A673 (cell line): ENCODE data around the gene ADAM20. TPM values are rescaled to one million over a fixed set of nuclear protein-coding genes. Genes with fewer than 3 reads are reported as not detected.
"Not testable (repeated sequence)": the region's sequence is repeated elsewhere in the genome, so short reads cannot be mapped to it uniquely, and the experiment has no call there.

ENCODE experiments used
- BruUV-seq: library from RNA; stranded (reverse); fragments of 400-500 nt; replicated peaks from 2 replicates; lab custom pipeline; 2021; lab: Mats Ljungman, UMichigan
- CTCF ChIA-PET: fragments of 300-600 bp; sonication (Branson Sonifier 250); formaldehyde crosslinking; loops from one replicate; lab custom pipeline; 2022; ENCODE audit warnings: antibody characterized with exemption; lab: Charles Lee
- POLR2A ChIA-PET: fragments of 300-600 bp; sonication (Branson Sonifier 250); formaldehyde crosslinking; loops from one replicate; lab custom pipeline; 2022; ENCODE audit warnings: antibody characterized with exemption; ENCODE audit not compliant: low non-redundant PET; lab: Charles Lee
- DNase-seq: peaks from one replicate; pipeline ENCODE4 v3.0.0-alpha.2; 2015; ENCODE audit warnings: low spot score
- H3K27ac ChIP-seq: fragments of 200-600 bp; sonication (generic); 2 replicates; pipeline ENCODE4 v1.5.1; 2016; ENCODE audit warnings: mixed run types, low read depth, mild to moderate bottlenecking, mixed read lengths, antibody characterized with exemption, low read length; ENCODE audit not compliant: poor library complexity, severe bottlenecking
- H3K27me3 ChIP-seq: fragments of 200-600 bp; sonication (generic); replicated peaks from 2 replicates; pipeline ENCODE4 v1.6.1; 2017; ENCODE audit warnings: mixed run types, low read depth, mild to moderate bottlenecking, mixed read lengths, antibody characterized with exemption, low read length; ENCODE audit not compliant: insufficient read depth, poor library complexity
- H3K36me3 ChIP-seq: fragments of 200-600 bp; sonication (generic); 2 replicates; pipeline ENCODE4 v1.6.1; 2016; ENCODE audit warnings: mixed run types, mild to moderate bottlenecking, mixed read lengths, antibody characterized with exemption, low read length; ENCODE audit not compliant: insufficient read depth, poor library complexity, severe bottlenecking
- H3K4me1 ChIP-seq: fragments of 200-600 bp; sonication (generic); 2 replicates; pipeline ENCODE4 v1.6.1; 2017; ENCODE audit warnings: mixed run types, mild to moderate bottlenecking, mixed read lengths, antibody characterized with exemption, low read length; ENCODE audit not compliant: insufficient read depth, poor library complexity, severe bottlenecking
- H3K4me3 ChIP-seq: fragments of 200-600 bp; sonication (generic); 2 replicates; pipeline ENCODE4 v1.5.1; 2016; ENCODE audit warnings: low read depth, mixed run types, mild to moderate bottlenecking, mixed read lengths, low read length; ENCODE audit not compliant: poor library complexity, severe bottlenecking
- H3K9me3 ChIP-seq: fragments of 200-600 bp; sonication (generic); 2 replicates; pipeline ENCODE4 v1.6.1; 2016; ENCODE audit warnings: mixed run types, low read depth, mild to moderate bottlenecking, mixed read lengths, antibody characterized with exemption, low read length; ENCODE audit not compliant: poor library complexity, severe bottlenecking
- EZH2 ChIP-seq: fragments of 200-600 bp; sonication (generic); IDR thresholded peaks from 2 replicates; pipeline ENCODE4 v1.6.1; 2017; ENCODE audit warnings: borderline replicate concordance, low read depth, mild to moderate bottlenecking, mixed read lengths, antibody characterized with exemption, low read length; ENCODE audit not compliant: poor library complexity, severe bottlenecking
- intact Hi-C: fragments of 100-400 bp; cut with micrococcal nuclease; formaldehyde crosslinking; loops from one replicate; pipeline ENCODE4 v1.10.0; 2022; ENCODE audit not compliant: unreplicated experiment
- total RNA-seq: library from RNA; stranded (reverse); gene quantifications from 2 replicates; pipeline ENCODE4 v1.2.3, GENCODE V29; 2021
- TF ChIP-seq, protein P1 (sequence below): fragments of 300-800, 200-600 bp; sonication (generic); conservative IDR thresholded peaks from 2 replicates; pipeline ENCODE4 v1.5.1; 2017; ENCODE audit warnings: low read depth, mild to moderate bottlenecking, antibody characterized with exemption, low read length, moderate library complexity, mixed read lengths

Gene ADAM20
- total RNA-seq, 1 experiment from 2014 or later = 0.30 TPM

DNA sequence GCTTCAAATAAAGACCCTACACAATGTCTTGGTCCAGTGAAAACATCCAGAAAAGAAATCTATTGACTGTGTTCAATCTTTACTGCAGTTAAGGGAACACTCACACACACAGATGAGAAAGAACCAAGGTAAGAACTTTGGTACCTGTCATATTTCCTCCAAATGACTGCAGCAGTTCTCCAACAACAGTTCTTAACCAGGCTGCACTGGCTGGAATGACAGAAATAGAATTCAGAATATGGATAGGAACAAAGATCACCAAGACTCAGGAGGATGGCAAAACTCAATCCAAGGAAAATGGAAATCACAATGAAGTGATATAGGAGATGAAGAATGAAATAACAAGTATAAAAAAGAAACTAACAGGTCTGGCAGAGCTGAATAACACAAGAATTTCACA, 36.6 kb downstream of the ADAM20 start:
- ChIA-PET POLR2A (no interaction called here), CTCF (no interaction called here)
- Histone ChIP-seq H3K27ac (no peak overlapping the region), H3K4me1 (no peaks in the 10 kb centered on the region), H3K36me3 (no peaks in the 10 kb centered on the region), H3K9me3 (no peaks in the 10 kb centered on the region), H3K4me3 (no peak overlapping the region), H3K27me3 (no peaks in the 10 kb centered on the region)
- no peak for DNase-seq
- intact Hi-C loops = no loop called here
- no peak for TF ChIP-seq EZH2
- TF ChIP-seq, protein P1, sequence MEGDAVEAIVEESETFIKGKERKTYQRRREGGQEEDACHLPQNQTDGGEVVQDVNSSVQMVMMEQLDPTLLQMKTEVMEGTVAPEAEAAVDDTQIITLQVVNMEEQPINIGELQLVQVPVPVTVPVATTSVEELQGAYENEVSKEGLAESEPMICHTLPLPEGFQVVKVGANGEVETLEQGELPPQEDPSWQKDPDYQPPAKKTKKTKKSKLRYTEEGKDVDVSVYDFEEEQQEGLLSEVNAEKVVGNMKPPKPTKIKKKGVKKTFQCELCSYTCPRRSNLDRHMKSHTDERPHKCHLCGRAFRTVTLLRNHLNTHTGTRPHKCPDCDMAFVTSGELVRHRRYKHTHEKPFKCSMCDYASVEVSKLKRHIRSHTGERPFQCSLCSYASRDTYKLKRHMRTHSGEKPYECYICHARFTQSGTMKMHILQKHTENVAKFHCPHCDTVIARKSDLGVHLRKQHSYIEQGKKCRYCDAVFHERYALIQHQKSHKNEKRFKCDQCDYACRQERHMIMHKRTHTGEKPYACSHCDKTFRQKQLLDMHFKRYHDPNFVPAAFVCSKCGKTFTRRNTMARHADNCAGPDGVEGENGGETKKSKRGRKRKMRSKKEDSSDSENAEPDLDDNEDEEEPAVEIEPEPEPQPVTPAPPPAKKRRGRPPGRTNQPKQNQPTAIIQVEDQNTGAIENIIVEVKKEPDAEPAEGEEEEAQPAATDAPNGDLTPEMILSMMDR = no peak
- BruUV-seq = no TSS peak

DNA sequence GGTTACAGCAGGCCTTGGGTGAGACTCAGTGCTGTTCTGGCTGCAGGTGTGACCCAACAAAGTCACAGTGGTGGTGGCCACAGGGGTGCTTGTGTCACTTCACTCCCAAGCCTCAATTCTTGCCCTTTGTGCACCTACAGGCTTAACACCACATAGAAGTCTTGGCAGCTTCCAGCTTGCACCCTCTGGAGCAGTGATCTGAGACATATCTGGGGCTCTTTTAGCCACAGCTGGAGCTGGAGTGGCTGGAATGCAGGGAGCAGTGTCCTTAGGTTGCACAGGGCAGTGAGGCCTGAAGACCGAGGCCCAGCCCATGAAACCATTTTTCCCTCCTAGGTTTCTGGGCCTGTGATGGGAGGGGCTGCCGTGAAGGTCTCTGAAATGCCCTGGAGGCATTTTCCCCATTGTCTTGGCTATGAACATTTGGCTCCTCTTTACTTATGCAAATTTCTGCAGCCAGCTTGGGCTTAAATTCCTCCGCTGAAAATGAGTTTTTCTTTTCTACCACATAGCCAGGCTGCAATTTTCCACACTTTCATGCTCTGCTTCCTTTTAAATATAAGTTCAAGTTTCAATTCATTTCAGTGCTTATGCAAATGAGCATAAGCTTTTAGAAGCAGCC, 45.1 kb downstream of the ADAM20 start:
- no TSS peak for BruUV-seq
- intact Hi-C loops = no loop called here
- peak; percentile 25 for DNase-seq
- no peak for TF ChIP-seq EZH2
- Histone ChIP-seq H3K4me1 (no peaks in the 10 kb centered on the region), H3K4me3 (no peak overlapping the region), H3K36me3 (no peaks in the 10 kb centered on the region), H3K27ac (no peak overlapping the region), H3K9me3 (peaks cover 6% of the 10 kb centered on the region), H3K27me3 (no peaks in the 10 kb centered on the region)
- CTCF ChIA-PET = no interaction called here
- POLR2A ChIA-PET = no interaction called here

DNA sequence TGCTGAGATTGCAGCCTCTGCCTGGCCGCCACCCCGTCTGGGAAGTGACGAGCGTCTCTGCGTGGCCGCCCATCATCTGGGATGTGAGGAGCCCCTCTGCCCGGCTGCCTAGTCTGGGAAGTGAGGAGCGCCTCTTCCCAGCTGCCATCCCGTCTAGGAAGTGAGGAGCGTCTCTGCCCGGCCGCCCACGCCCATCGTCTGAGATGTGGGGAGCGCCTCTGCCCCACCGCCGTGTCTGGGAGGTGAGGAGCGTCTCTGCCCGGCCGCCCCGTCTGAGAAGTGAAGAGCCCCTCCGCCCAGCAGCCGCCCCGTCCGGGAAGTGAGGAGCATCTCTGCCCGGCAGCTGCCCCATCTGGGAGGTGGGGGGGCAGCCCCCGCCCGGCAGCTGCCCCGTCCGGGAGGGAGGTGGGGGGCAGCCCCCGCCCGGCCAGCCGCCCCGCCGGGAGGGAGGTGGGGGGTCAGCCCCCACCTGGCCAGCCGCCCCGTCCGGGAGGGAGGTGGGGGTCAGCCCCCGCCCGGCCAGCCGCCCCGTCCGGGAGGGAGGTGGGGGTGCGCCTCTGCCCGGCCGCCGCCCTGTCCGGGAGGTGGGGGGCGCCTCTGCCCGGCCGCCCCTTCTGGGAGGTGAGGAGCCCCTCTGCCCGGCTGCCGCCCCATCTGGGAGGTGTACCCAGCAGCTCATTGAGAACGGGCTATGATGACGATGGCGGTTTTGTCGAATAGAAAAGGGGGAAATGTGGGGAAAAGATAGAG, 57.3 kb downstream of the ADAM20 start:
- H3K4me1 ChIP-seq, H3K4me3 ChIP-seq, intact Hi-C loops, DNase-seq, CTCF ChIA-PET, H3K27ac ChIP-seq, H3K9me3 ChIP-seq, H3K27me3 ChIP-seq, H3K36me3 ChIP-seq, POLR2A ChIA-PET, BruUV-seq: not testable (repeated sequence)

DNA sequence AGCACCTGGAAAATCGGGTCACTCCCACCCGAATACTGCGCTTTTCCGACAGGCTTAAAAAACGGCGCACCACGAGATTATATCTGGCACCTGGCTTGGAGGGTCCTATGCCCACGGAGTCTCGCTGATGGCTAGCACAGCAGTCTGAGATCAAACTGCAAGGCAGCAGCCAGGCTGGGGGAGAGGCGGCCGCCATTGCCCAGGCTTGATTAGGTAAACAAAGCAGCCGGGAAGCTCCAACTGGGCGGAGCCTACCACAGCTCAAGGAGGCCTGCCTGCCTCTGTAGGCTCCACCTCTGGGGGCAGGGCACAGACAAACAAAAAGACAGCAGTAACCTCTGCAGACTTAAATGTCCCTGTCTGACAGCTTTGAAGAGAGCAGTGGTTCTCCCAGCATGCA, 59.3 kb downstream of the ADAM20 start:
- H3K4me3 ChIP-seq, DNase-seq, H3K9me3 ChIP-seq, H3K27me3 ChIP-seq, H3K27ac ChIP-seq, H3K36me3 ChIP-seq, CTCF ChIA-PET, H3K4me1 ChIP-seq, BruUV-seq, POLR2A ChIA-PET, intact Hi-C loops: not testable (repeated sequence)
